H9 (cell line): Measurements from ENCODE around the gene RSBN1L. TPM values are rescaled to one million over a fixed set of nuclear protein-coding genes. Genes with fewer than 3 reads are reported as not detected.

Experiments used
- DNase-seq: peaks from one replicate; pipeline ENCODE4 v3.0.0-alpha.2; 2017
- H2AFZ ChIP-seq: one replicate; pipeline ENCODE4 v1.6.1; 2013; ENCODE audit warnings: mild to moderate bottlenecking, low read length, control low read depth, moderate library complexity
- H2AK5ac ChIP-seq: 2 replicates; pipeline ENCODE4 v1.6.1; 2013; ENCODE audit warnings: low read length, control low read depth, mixed read lengths; ENCODE audit not compliant: insufficient read length
- H2BK120ac ChIP-seq: one replicate; pipeline ENCODE4 v1.6.1; 2013; ENCODE audit warnings: low read depth, mild to moderate bottlenecking, low read length, control low read depth, inconsistent platforms; ENCODE audit not compliant: poor library complexity, severe bottlenecking
- H2BK12ac ChIP-seq: 2 replicates; pipeline ENCODE4 v1.6.1; 2013; ENCODE audit warnings: low read length, control low read depth, mixed read lengths, low read depth; ENCODE audit not compliant: insufficient read length
- H2BK15ac ChIP-seq: 2 replicates; pipeline ENCODE4 v1.6.1; 2013; ENCODE audit warnings: low read depth, low read length, control low read depth
- H2BK20ac ChIP-seq: one replicate; pipeline ENCODE4 v1.6.1; 2013; ENCODE audit warnings: low read depth, mild to moderate bottlenecking, low read length, control low read depth, inconsistent platforms; ENCODE audit not compliant: poor library complexity, severe bottlenecking
- H2BK5ac ChIP-seq: 2 replicates; pipeline ENCODE4 v1.6.1; 2013; ENCODE audit warnings: low read length, control low read depth, mixed read lengths; ENCODE audit not compliant: insufficient read length
- H3K14ac ChIP-seq: 2 replicates; pipeline ENCODE4 v1.6.1; 2013; ENCODE audit warnings: low read length, control low read depth; ENCODE audit not compliant: insufficient read depth
- H3K18ac ChIP-seq: 2 replicates; pipeline ENCODE4 v1.6.1; 2013; ENCODE audit warnings: low read depth, mild to moderate bottlenecking, mixed read lengths, low read length, control low read depth; ENCODE audit not compliant: insufficient read length
- H3K23ac ChIP-seq: 2 replicates; pipeline ENCODE4 v1.6.1; 2013; ENCODE audit warnings: low read length, control low read depth, mixed read lengths, low read depth; ENCODE audit not compliant: insufficient read length
- H3K23me2 ChIP-seq: 2 replicates; pipeline ENCODE4 v1.6.1; 2013; ENCODE audit warnings: low read depth, mild to moderate bottlenecking, mixed read lengths, low read length, control low read depth; ENCODE audit not compliant: insufficient read length, poor library complexity, severe bottlenecking
- H3K27ac ChIP-seq: 2 replicates; pipeline ENCODE4 v1.5.1; 2013; ENCODE audit warnings: low read length, control low read depth, mixed read lengths, low read depth; ENCODE audit not compliant: insufficient read length
- H3K27me3 ChIP-seq: 2 replicates; pipeline ENCODE4 v1.6.1; 2013; ENCODE audit warnings: low read length, control low read depth, inconsistent platforms; ENCODE audit not compliant: insufficient read depth
- H3K4ac ChIP-seq: 2 replicates; pipeline ENCODE4 v1.6.1; 2013; ENCODE audit warnings: low read depth, mild to moderate bottlenecking, control low read depth, inconsistent platforms, low read length, moderate library complexity
- H3K4me1 ChIP-seq: 2 replicates; pipeline ENCODE4 v1.6.1; 2013; ENCODE audit warnings: low read length, control low read depth, inconsistent platforms; ENCODE audit not compliant: insufficient read depth
- H3K4me2 ChIP-seq: 2 replicates; pipeline ENCODE4 v1.6.1; 2013; ENCODE audit warnings: low read length, control low read depth, mixed read lengths; ENCODE audit not compliant: insufficient read length, insufficient read depth
- H3K56ac ChIP-seq: 2 replicates; pipeline ENCODE4 v1.6.1; 2013; ENCODE audit warnings: low read depth, mild to moderate bottlenecking, mixed read lengths, low read length, control low read depth; ENCODE audit not compliant: insufficient read length
- H3K79me1 ChIP-seq: 2 replicates; pipeline ENCODE4 v1.6.1; 2013; ENCODE audit warnings: low read depth, mild to moderate bottlenecking, moderate library complexity, low read length, control low read depth, inconsistent platforms; ENCODE audit not compliant: insufficient read depth, poor library complexity, severe bottlenecking
- H3K79me2 ChIP-seq: 2 replicates; pipeline ENCODE4 v1.6.1; 2013; ENCODE audit warnings: low read length, control low read depth, inconsistent platforms; ENCODE audit not compliant: insufficient read depth
- H3K9ac ChIP-seq: 2 replicates; pipeline ENCODE4 v1.6.1; 2013; ENCODE audit warnings: low read length, control low read depth, mixed read lengths; ENCODE audit not compliant: insufficient read length; ENCODE audit errors: extremely low read depth
- H3K9me3 ChIP-seq: one replicate; pipeline ENCODE4 v1.6.1; 2013; ENCODE audit warnings: low read depth, low read length, inconsistent platforms; ENCODE audit not compliant: control insufficient read depth
- H3T11ph ChIP-seq: one replicate; pipeline ENCODE4 v1.6.1; 2013; ENCODE audit warnings: mild to moderate bottlenecking, low read length, control low read depth, inconsistent platforms
- H4K20me1 ChIP-seq: one replicate; pipeline ENCODE4 v1.6.1; 2013; ENCODE audit not compliant: control insufficient read depth, insufficient read length, insufficient read depth
- H4K5ac ChIP-seq: 2 replicates; pipeline ENCODE4 v1.6.1; 2013; ENCODE audit warnings: low read depth, mild to moderate bottlenecking, mixed read lengths, low read length, control low read depth; ENCODE audit not compliant: insufficient read length
- H4K8ac ChIP-seq: replicated peaks from 2 replicates; pipeline ENCODE4 v1.6.1; 2013; ENCODE audit warnings: low read length, control low read depth, mixed read lengths, low read depth; ENCODE audit not compliant: insufficient read length
- H4K91ac ChIP-seq: 2 replicates; pipeline ENCODE4 v1.6.1; 2013; ENCODE audit warnings: low read depth, mild to moderate bottlenecking, moderate library complexity, mixed read lengths, low read length, control low read depth; ENCODE audit not compliant: insufficient read length
- H3K27ac Mint-ChIP-seq, 3 experiments: 2 replicates in 2 of 3; 3 replicates in 1 of 3; pipeline ENCODE4 v1.8.0; 2020 to 2021; ENCODE audit warnings: mixed read lengths in 3 of 3, mild to moderate bottlenecking in 1 of 3, moderate library complexity in 1 of 3
- H3K27me3 Mint-ChIP-seq: 2 replicates; pipeline ENCODE4 v1.8.0; 2021; ENCODE audit warnings: low read depth, mild to moderate bottlenecking, moderate library complexity, mixed read lengths
- H3K36me3 Mint-ChIP-seq, 3 experiments: 2 replicates in 2 of 3; 3 replicates in 1 of 3; pipeline ENCODE4 v1.8.0; 2020 to 2021; ENCODE audit warnings: low read depth in 3 of 3, mixed read lengths in 3 of 3; ENCODE audit not compliant: insufficient read depth in 1 of 3
- H3K4me1 Mint-ChIP-seq, 2 experiments: 2 replicates each; pipeline ENCODE4 v1.8.0; 2020; ENCODE audit warnings: mixed read lengths in 2 of 2
- H3K4me3 Mint-ChIP-seq, 2 experiments: 2 replicates in 1 of 2; 3 replicates in 1 of 2; pipeline ENCODE4 v1.8.0; 2020 to 2021; ENCODE audit warnings: mild to moderate bottlenecking in 2 of 2, mixed read lengths in 2 of 2, moderate library complexity in 1 of 2
- H3K9me3 Mint-ChIP-seq, 2 experiments: 2 replicates in 1 of 2; 3 replicates in 1 of 2; pipeline ENCODE4 v1.8.0; 2020; ENCODE audit warnings: mild to moderate bottlenecking in 2 of 2, mixed read lengths in 2 of 2, moderate library complexity in 1 of 2
- CTCF ChIP-seq: fragments of 200-600 bp; sonication (generic); conservative IDR thresholded peaks from 3 replicates; pipeline ENCODE4 v1.8.0; 2021; ENCODE audit warnings: antibody characterized with exemption, mild to moderate bottlenecking
- WGBS: extraction: QIAGEN DNeasy Blood & Tissue Kit; methylation state at CpG from one replicate; pipeline ENCODE4 v1.1.7; 2013; ENCODE audit warnings: missing lambda C conversion rate, low lambda C conversion rate, mixed read lengths; ENCODE audit not compliant: insufficient read length; ENCODE audit errors: extremely low coverage; 5-methylcytosine and 5-hydroxymethylcytosine counted together
- total RNA-seq: library from RNA; stranded (reverse); gene quantifications from 2 replicates; pipeline ENCODE4 v1.2.1, GENCODE V29; 2021

RSBN1L gene
- total RNA-seq, 1 experiment from 2014 or later: 20.6 TPM

GRCh38 chr7:77782383-77782782, 86.1 kb downstream of the RSBN1L start:
- H3K4me1 ChIP-seq: no peaks in the 10 kb centered on the region
- no peaks in the 10 kb centered on the region for H3K79me2 ChIP-seq
- Mint-ChIP-seq H3K9me3 (peaks cover 9 to 13% of the 10 kb centered on the region in 2 experiments; a peak in 4 of 5 replicates), H3K4me3 (no peak overlapping the region), H3K27ac (0 out of 7 replicates have a peak overlapping the region, but pooled peaks of 1 of the 3 experiments have one; percentile 3), H3K27me3 (no peaks in the 10 kb centered on the region), H3K36me3 (peaks cover 28 to 49% (median 44%) of the 10 kb centered on the region in 3 experiments; a peak in 6 of 7 replicates), H3K4me1 (no peaks in the 10 kb centered on the region)
- H2BK5ac ChIP-seq: no peak overlapping the region
- H4K5ac ChIP-seq: no peak overlapping the region
- H4K91ac ChIP-seq: no peak overlapping the region
- H3K27me3 ChIP-seq: no peaks in the 10 kb centered on the region
- no peaks in the 10 kb centered on the region for H4K20me1 ChIP-seq
- H3K14ac ChIP-seq: no peak overlapping the region
- H2AFZ ChIP-seq: no peak overlapping the region
- H3K4me2 ChIP-seq: no peak overlapping the region
- H3K79me1 ChIP-seq: no peaks in the 10 kb centered on the region
- H3K23ac ChIP-seq: no peak overlapping the region
- DNase-seq: no peak
- H3K27ac ChIP-seq: no peak overlapping the region
- TF ChIP-seq CTCF: no peak
- no peak overlapping the region for H2BK20ac ChIP-seq
- no peak overlapping the region for H2BK12ac ChIP-seq
- H3K4ac ChIP-seq: no peak overlapping the region
- no peak overlapping the region for H2BK120ac ChIP-seq
- no peaks in the 10 kb centered on the region for H3K23me2 ChIP-seq
- no peak overlapping the region for H3K56ac ChIP-seq
- H2BK15ac ChIP-seq: no peak overlapping the region
- WGBS: 100% methylated on average over 1 of the region's 4 CpGs
- H4K8ac ChIP-seq: no peak overlapping the region
- no peak overlapping the region for H3K9ac ChIP-seq
- no peak overlapping the region for H2AK5ac ChIP-seq
- H3K18ac ChIP-seq: no peak overlapping the region
- H3T11ph ChIP-seq: no peak overlapping the region
- H3K9me3 ChIP-seq: no peaks in the 10 kb centered on the region
